ENCODE results near the gene DNLZ.

GRCh38 chr9:136346927-136347465, 16.5 kb downstream of the DNLZ start:
- no peak for TF ChIP-seq POLR2A (IDR thresholded peaks at IDR 0.05; ENCODE audit: low read depth, low read length)
- TF ChIP-seq POLR2AphosphoS5 (IDR thresholded peaks at IDR 0.05; ENCODE audit: low read depth, low read length): no peak

Measured in GM12892 (cell line).